PFSK-1 (cell line): Measurements from ENCODE around the gene PAPPA2.

ENCODE experiments used
- FOXP2 ChIP-seq: optimal IDR thresholded peaks from 2 replicates; pipeline ENCODE3; 2011; ENCODE audit warnings: borderline replicate concordance, control low read depth, inconsistent platforms; ENCODE audit not compliant: insufficient read depth; ENCODE audit errors: extremely low read length, extremely low read depth
- POLR2AphosphoS5 ChIP-seq: IDR thresholded peaks from 2 replicates; pipeline ENCODE4 v1.6.1; 2012; ENCODE audit warnings: low read depth, mild to moderate bottlenecking, control low read depth, low read length, moderate library complexity
- SIN3A ChIP-seq: IDR thresholded peaks from 2 replicates; pipeline ENCODE4 v1.6.1; 2012; ENCODE audit warnings: mild to moderate bottlenecking, low read length, moderate library complexity, borderline replicate concordance; ENCODE audit not compliant: insufficient read depth
- TAF1 ChIP-seq: IDR thresholded peaks from 2 replicates; pipeline ENCODE4 v1.6.1; 2012; ENCODE audit warnings: low read length, control low read depth, borderline replicate concordance; ENCODE audit not compliant: insufficient read depth
- TF ChIP-seq, protein P1 (sequence below), 2 experiments: IDR thresholded peaks; 2 replicates each; pipeline versions ENCODE4 v1.6.1 to v1.8.0; 2011 to 2012; ENCODE audit warnings: low read depth in 2 of 2, low read length in 2 of 2, control low read depth in 1 of 2, inconsistent platforms in 1 of 2, mild to moderate bottlenecking in 1 of 2, moderate library complexity in 1 of 2; ENCODE audit not compliant: insufficient read depth in 1 of 2

DNA sequence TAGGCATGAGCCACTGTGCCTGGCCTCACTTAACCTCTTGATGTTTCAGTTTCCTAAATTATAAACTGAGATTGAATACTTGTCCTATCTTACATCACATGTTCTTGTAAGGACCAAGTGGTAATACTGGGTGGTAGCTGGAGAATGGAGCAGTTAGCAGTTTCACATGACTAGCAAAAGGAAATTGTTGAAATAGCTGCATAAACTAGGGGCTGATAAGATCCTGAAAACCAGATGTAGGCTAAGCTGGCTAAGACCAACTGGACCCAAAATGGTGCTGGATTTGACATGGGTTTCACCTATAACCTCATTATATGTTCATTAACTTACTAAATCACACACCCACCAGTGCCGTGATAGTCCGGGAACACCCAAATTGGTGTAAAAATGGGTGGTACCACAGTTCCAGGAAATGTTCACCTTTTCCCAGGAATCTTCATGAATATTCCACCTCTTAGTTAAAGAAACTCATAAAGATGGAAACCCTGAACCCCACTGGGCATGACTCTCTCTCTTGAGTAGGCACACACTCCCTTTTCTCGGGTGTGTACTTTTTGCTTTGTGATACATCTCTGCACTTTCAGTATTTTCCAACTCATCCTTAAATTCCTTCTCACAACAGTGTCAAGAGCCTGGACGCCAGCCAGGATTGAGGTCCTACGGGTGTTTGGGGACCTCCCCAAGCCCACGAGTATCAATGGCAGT lies at the start of gene PAPPA2:
- no peak for TF ChIP-seq POLR2AphosphoS5
- TF ChIP-seq TAF1 = no peak
- TF ChIP-seq SIN3A = no peak
- TF ChIP-seq, protein P1, sequence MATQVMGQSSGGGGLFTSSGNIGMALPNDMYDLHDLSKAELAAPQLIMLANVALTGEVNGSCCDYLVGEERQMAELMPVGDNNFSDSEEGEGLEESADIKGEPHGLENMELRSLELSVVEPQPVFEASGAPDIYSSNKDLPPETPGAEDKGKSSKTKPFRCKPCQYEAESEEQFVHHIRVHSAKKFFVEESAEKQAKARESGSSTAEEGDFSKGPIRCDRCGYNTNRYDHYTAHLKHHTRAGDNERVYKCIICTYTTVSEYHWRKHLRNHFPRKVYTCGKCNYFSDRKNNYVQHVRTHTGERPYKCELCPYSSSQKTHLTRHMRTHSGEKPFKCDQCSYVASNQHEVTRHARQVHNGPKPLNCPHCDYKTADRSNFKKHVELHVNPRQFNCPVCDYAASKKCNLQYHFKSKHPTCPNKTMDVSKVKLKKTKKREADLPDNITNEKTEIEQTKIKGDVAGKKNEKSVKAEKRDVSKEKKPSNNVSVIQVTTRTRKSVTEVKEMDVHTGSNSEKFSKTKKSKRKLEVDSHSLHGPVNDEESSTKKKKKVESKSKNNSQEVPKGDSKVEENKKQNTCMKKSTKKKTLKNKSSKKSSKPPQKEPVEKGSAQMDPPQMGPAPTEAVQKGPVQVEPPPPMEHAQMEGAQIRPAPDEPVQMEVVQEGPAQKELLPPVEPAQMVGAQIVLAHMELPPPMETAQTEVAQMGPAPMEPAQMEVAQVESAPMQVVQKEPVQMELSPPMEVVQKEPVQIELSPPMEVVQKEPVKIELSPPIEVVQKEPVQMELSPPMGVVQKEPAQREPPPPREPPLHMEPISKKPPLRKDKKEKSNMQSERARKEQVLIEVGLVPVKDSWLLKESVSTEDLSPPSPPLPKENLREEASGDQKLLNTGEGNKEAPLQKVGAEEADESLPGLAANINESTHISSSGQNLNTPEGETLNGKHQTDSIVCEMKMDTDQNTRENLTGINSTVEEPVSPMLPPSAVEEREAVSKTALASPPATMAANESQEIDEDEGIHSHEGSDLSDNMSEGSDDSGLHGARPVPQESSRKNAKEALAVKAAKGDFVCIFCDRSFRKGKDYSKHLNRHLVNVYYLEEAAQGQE (IDR thresholded peaks at IDR 0.05; ENCODE audit: insufficient read depth in 1 of 2, low read depth in 2 of 2, low read length in 2 of 2) = no peak
- TF ChIP-seq FOXP2 = no peak
